Suprapubic skin (tissue), 4 donors: Measurements from ENCODE around the gene SYDE1. TPM values are rescaled to one million over a fixed set of nuclear protein-coding genes. Genes with fewer than 3 reads are reported as not detected.

ENCODE experiments used
- DNase-seq, 2 donors: peaks; one replicate each; pipeline ENCODE4 v3.0.0-alpha.2; 2019; ENCODE audit warnings: low spot score in 2 of 2
- H3K27ac ChIP-seq: fragments of 200-600 bp; sonication (generic); one replicate; pipeline ENCODE4 v1.5.1; 2019
- H3K27me3 ChIP-seq: fragments of 200-600 bp; sonication (generic); one replicate; pipeline ENCODE4 v1.5.1; 2019
- H3K36me3 ChIP-seq: fragments of 200-600 bp; sonication (generic); one replicate; pipeline ENCODE4 v1.5.1; 2019
- H3K4me1 ChIP-seq: fragments of 200-600 bp; sonication (generic); one replicate; pipeline ENCODE4 v1.5.1; 2019
- H3K4me3 ChIP-seq: fragments of 200-600 bp; sonication (generic); one replicate; pipeline ENCODE4 v1.5.1; 2019; ENCODE audit warnings: mild to moderate bottlenecking
- H3K9me3 ChIP-seq: fragments of 200-600 bp; sonication (generic); one replicate; pipeline ENCODE4 v1.5.1; 2019
- EP300 ChIP-seq: sonication (generic); formaldehyde crosslinking; IDR thresholded peaks from one replicate; pipeline ENCODE4 v1.6.1; 2017; ENCODE audit warnings: antibody characterized with exemption
- POLR2A ChIP-seq, 2 donors: fragments of 450-650 bp; IDR thresholded peaks; one replicate each; pipeline ENCODE4 v1.6.1; 2017; ENCODE audit warnings: antibody characterized with exemption in 2 of 2, mild to moderate bottlenecking in 2 of 2, moderate library complexity in 2 of 2
- POLR2AphosphoS5 ChIP-seq, 3 donors: sonication (generic); formaldehyde crosslinking; IDR thresholded peaks; one replicate each; pipeline ENCODE4 v1.6.1; 2017; ENCODE audit warnings: antibody characterized with exemption in 3 of 3
- WGBS: methylation state at CpG from one replicate; pipeline ENCODE4 v1.1.5; 2018; 5-methylcytosine and 5-hydroxymethylcytosine counted together
- total RNA-seq, 4 donors: library from RNA; depleted of rRNA; stranded (reverse); fragments of >200 nt; gene quantifications; one replicate each; pipeline ENCODE4 v1.1.0, GENCODE V29; 2016
- TF ChIP-seq, protein P1 (sequence below), 2 donors: fragments of 200-600 bp in 1 of 2; fragments of 450-650 bp in 1 of 2; sonication (generic) in 1 of 2; IDR thresholded peaks; one replicate each; pipeline ENCODE4 v1.5.1; 2016 to 2019; ENCODE audit warnings: antibody characterized with exemption in 2 of 2, mild to moderate bottlenecking in 1 of 2, moderate library complexity in 1 of 2

SYDE1 gene
- total RNA-seq, 4 donors from 2014 or later = 3.8 to 17.8 (median 6.8) TPM

DNA sequence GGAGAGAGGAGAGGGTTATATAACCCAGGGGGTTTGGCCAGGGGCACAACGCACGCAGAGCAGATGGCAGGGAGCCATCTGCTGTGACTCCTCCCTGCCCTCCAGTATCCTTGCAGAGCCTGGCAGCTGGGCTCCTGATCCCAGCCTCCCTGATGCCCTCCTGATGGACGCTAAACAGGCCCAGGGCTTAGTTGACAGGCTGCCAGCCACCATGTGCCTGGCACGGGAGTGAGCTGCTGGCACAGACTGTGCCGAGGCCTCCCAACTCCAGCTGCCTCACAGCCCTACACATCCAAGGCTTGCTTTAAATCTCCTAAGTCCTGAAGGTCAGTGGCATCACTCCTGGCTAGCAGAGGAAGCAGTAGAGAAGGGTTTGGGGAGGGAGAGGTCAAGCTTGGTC, 16.7 kb downstream of the SYDE1 start:
- Histone ChIP-seq H3K27ac (peak overlapping the region; percentile 93), H3K36me3 (peaks cover 40% of the 10 kb centered on the region), H3K27me3 (no peaks in the 10 kb centered on the region), H3K9me3 (no peaks in the 10 kb centered on the region), H3K4me3 (peak overlapping the region; percentile 83), H3K4me1 (peaks cover 32% of the 10 kb centered on the region)
- WGBS = 5% methylated on average over 4 of the region's 5 CpGs
- TF ChIP-seq POLR2A (IDR thresholded peaks at IDR 0.05) (no peak), EP300 (no peak), POLR2AphosphoS5 (IDR thresholded peaks at IDR 0.05) (no peak)
- TF ChIP-seq, protein P1, sequence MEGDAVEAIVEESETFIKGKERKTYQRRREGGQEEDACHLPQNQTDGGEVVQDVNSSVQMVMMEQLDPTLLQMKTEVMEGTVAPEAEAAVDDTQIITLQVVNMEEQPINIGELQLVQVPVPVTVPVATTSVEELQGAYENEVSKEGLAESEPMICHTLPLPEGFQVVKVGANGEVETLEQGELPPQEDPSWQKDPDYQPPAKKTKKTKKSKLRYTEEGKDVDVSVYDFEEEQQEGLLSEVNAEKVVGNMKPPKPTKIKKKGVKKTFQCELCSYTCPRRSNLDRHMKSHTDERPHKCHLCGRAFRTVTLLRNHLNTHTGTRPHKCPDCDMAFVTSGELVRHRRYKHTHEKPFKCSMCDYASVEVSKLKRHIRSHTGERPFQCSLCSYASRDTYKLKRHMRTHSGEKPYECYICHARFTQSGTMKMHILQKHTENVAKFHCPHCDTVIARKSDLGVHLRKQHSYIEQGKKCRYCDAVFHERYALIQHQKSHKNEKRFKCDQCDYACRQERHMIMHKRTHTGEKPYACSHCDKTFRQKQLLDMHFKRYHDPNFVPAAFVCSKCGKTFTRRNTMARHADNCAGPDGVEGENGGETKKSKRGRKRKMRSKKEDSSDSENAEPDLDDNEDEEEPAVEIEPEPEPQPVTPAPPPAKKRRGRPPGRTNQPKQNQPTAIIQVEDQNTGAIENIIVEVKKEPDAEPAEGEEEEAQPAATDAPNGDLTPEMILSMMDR (IDR thresholded peaks at IDR 0.05) = no peak
- DNase-seq = no peak

DNA sequence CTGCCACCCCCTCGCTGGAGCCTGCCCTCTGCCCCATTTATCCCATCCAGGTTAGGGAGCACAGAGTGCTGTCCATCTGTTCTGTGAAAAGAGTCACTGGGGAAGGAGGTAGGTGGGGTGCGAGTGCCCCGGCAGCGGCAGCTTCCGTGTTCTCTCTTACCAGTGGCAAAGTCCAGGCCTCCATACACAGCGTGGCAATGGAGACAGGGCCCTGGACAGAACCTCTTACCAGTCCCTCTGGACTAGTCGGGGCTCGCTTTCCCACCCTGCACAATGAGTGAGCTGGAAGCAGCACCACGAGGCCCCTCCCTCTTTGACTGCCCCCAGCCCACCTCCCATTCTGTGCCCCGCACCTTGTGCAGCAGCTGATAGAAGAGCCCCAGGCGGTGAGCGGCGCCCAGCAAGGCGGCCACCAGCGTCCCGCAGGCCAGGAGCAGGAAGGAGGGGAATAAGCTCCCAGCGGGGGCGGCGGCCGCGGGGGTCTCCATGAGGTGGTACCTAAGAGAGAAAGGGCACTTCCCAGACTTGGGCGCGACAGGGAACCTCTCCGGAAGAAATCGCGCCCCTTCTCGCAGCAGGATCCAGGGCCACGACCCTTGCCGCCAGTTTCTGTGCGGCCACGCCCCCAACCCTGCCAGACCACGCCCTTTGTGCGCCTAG, 17.5 kb downstream of the SYDE1 start:
- H3K36me3 ChIP-seq = peaks cover 32% of the 10 kb centered on the region
- WGBS = 0% methylated on average over 11 of the region's 33 CpGs
- no peak for DNase-seq
- H3K27me3 ChIP-seq = no peaks in the 10 kb centered on the region
- H3K4me1 ChIP-seq = peaks cover 37% of the 10 kb centered on the region
- H3K4me3 ChIP-seq = peak overlapping the region; percentile 83
- TF ChIP-seq POLR2A (IDR thresholded peaks at IDR 0.05) (no peak), POLR2AphosphoS5 (IDR thresholded peaks at IDR 0.05) (no peak), EP300 (no peak)
- TF ChIP-seq, protein P1 (IDR thresholded peaks at IDR 0.05) = no peak
- no peaks in the 10 kb centered on the region for H3K9me3 ChIP-seq
- H3K27ac ChIP-seq = peak overlapping the region; percentile 93

GRCh38 chr19:15125232-15126067, 18.2 kb downstream of the SYDE1 start:
- Histone ChIP-seq H3K27me3 (no peaks in the 10 kb centered on the region), H3K9me3 (no peaks in the 10 kb centered on the region), H3K4me1 (peaks cover 43% of the 10 kb centered on the region), H3K36me3 (peaks cover 25% of the 10 kb centered on the region), H3K27ac (peak overlapping the region; percentile 93), H3K4me3 (peak overlapping the region; percentile 83)
- 1% methylated on average over 41 of the region's 61 CpGs for WGBS
- TF ChIP-seq POLR2AphosphoS5 (IDR thresholded peaks at IDR 0.05) (peak; percentile 42 to 87 (median 50)), POLR2A (IDR thresholded peaks at IDR 0.05) (no peak)
- TF ChIP-seq, protein P1 (IDR thresholded peaks at IDR 0.05) = no peak
- DNase-seq = peak; percentile 99

- Histone ChIP-seq H3K9me3 (no peaks in the 10 kb centered on the region), H3K4me1 (peaks cover 46% of the 10 kb centered on the region), H3K36me3 (peaks cover 16% of the 10 kb centered on the region), H3K27me3 (no peaks in the 10 kb centered on the region), H3K27ac (peak overlapping the region; percentile 93), H3K4me3 (peak overlapping the region; percentile 83)
- TF ChIP-seq POLR2A (IDR thresholded peaks at IDR 0.05) (no peak), EP300 (no peak), POLR2AphosphoS5 (IDR thresholded peaks at IDR 0.05) (no peak)
- TF ChIP-seq, protein P1 (IDR thresholded peaks at IDR 0.05) = no peak
- DNase-seq = no peak
- 41% methylated on average over 2 of the region's 2 CpGs for WGBS
These were observed 19.1 kb downstream of the SYDE1 start for GRCh38 chr19:15126131-15126910.
